Sigmoid colon (tissue), 4 donors: ENCODE measurements around the gene PCDHGB1.
"Not testable (repeated sequence)": the region's sequence is repeated elsewhere in the genome, so short reads cannot be mapped to it uniquely, and the experiment has no call there.

Source experiments
- CTCF ChIP-seq, 4 experiments: fragments of 450-650 bp in 3 of 4; fragments of 200-600 bp in 1 of 4; IDR thresholded peaks; one replicate each; pipeline ENCODE4 v1.5.1; 2016 to 2019; ENCODE audit warnings: antibody characterized with exemption in 4 of 4, mild to moderate bottlenecking in 3 of 4, moderate library complexity in 2 of 4
- EP300 ChIP-seq, 4 donors: sonication (generic); formaldehyde crosslinking; IDR thresholded peaks; one replicate each; pipeline ENCODE4 v1.6.1; 2017; ENCODE audit warnings: antibody characterized with exemption in 4 of 4
- POLR2A ChIP-seq, 2 donors: fragments of 450-650 bp; IDR thresholded peaks; one replicate each; pipeline ENCODE4 v1.6.1; 2016; ENCODE audit warnings: antibody characterized with exemption in 2 of 2, mild to moderate bottlenecking in 2 of 2, moderate library complexity in 2 of 2
- POLR2AphosphoS5 ChIP-seq, 4 donors: sonication (generic); formaldehyde crosslinking; IDR thresholded peaks; one replicate each; pipeline ENCODE4 v1.6.1; 2017; ENCODE audit warnings: antibody characterized with exemption in 4 of 4

GRCh38 chr5:141394401-141395187 is 44.7 kb downstream of the PCDHGB1 start:
- TF ChIP-seq CTCF, EP300, POLR2A, POLR2AphosphoS5 (IDR thresholded peaks at IDR 0.05): not testable (repeated sequence)
